GM18858 (cell line): Measurements from ENCODE around the gene MYCBPAP.
"Not testable (repeated sequence)": the region's sequence is repeated elsewhere in the genome, so short reads cannot be mapped to it uniquely, and the experiment has no call there.

ENCODE experiments used
- ATAC-seq: cut with Tn5 transposase; IDR thresholded peaks from one replicate; pipeline ENCODE4 v1.9.1; 2021; ENCODE audit not compliant: unreplicated experiment

MYCBPAP gene

DNA sequence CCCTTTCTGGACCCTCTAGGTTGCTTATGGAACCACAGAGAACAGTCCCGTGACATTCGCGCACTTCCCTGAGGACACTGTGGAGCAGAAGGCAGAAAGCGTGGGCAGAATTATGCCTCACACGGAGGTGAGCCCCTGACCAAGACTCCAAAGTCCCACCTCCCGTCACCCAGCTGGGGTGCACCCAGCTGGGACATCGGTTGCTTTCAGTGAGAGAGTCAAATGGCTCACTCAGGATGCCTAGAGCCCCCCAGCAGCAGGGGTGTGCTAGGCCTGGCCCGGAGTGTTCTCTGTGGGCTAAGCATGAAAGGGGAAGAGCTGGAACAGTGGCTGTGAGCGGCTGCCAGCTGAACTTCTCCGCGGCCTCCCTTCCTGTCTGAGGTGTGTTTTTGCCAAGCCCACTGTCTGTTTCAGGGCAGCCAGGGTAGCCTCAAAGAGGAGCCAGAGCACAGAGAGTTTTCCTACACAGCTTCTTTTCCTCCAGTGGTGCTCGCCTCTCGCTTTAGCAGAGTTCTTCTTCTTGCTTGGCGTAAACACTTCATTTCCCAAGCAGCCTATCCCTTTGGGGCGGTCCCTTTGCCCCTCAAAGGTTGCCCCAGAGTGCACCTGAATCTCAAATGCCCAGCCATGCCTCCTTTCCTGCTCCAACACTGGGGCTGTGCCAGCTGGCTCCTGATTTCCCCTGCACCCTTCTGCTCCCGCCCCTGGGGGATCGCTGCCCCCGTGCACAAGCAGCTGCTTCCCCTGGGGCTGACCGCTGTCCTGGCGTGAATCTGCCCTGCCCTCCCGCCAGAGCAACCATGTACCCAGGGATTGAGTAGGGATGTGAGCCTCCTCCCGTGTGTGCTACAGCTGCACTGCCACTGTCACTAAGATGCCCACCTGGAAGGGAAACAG lies 37.0 kb upstream of the MYCBPAP start:
- ATAC-seq: no peak

DNA sequence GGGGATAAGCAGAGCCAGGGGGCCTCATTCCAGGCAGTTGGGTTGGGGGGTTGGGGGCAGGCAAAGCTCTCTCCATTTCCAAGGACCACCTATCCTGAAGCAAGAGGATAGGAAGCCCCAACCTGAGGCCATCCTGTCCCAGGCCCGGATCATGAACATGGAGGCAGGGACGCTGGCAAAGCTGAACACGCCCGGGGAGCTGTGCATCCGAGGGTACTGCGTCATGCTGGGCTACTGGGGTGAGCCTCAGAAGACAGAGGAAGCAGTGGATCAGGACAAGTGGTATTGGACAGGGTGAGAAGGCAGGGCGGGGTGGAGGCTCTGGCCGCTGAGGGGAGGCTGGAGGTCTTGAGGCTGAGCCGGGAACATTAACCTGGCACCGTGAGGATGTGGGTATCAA lies 36.0 kb upstream of the MYCBPAP start:
- no peak for ATAC-seq

DNA sequence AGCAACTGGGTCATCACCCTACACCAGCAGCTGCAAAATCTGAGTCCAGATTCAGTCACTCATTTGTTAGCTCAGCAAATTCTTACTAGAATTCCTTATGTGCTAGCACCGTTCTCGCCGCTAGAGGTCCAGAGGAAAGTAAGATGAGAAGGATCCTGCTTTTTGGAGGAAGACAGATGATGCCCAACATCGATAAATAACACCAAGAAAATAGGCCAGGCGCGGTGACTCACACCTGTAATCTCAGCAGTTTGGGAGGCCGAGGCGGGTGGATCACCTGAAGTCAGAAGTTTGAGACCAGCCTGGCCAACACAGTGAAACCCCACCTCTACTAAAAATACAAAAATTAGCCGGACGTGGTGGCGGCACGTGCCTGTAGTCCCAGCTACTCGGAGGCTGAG lies 35.5 kb upstream of the MYCBPAP start:
- not testable (repeated sequence) for ATAC-seq

DNA sequence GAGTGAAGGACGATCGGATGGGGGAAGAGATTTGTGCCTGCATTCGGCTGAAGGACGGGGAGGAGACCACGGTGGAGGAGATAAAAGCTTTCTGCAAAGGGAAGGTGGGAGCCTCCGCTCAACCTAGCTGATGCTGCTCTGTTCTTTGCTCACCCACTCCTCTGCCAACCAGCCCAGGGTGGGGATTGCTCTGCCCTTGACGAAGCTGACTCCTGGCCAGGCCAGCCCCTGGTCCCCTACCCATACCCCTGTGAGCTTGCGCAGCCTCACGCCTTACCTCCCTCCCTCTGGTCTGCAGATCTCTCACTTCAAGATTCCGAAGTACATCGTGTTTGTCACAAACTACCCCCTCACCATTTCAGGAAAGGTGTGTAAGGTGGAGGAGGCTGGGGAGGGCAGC lies 34.3 kb upstream of the MYCBPAP start:
- no peak for ATAC-seq

DNA sequence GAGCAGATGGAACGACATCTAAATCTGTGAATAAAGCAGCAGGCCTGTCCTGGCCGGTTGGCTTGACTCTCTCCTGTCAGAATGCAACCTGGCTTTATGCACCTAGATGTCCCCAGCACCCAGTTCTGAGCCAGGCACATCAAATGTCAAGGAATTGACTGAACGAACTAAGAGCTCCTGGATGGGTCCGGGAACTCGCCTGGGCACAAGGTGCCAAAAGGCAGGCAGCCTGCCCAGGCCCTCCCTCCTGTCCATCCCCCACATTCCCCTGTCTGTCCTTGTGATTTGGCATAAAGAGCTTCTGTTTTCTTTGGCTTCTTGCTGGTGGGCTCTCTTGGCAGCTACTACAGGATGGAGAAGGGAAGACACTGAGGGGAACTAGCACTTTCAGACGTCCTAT lies 33.7 kb upstream of the MYCBPAP start:
- no peak for ATAC-seq

DNA sequence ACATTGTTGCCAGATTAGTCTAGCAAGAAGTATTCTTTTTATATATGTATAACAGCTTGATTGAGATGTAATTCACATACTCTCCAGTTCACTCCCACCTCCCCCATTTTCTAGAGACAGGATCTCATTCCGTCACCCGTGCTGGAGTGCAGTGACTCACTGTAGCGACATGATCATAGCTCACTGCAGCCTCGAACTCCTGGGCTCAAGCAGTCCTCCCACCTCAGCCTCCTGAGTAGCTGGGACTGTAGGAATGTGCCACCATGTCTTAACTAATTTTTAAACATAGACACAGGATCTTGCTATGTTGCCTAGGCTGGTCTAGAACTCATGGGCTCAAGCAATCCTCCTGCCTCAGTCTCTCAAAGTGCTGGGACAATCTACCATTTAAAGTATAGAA lies 32.9 kb upstream of the MYCBPAP start:
- ATAC-seq: no peak

DNA sequence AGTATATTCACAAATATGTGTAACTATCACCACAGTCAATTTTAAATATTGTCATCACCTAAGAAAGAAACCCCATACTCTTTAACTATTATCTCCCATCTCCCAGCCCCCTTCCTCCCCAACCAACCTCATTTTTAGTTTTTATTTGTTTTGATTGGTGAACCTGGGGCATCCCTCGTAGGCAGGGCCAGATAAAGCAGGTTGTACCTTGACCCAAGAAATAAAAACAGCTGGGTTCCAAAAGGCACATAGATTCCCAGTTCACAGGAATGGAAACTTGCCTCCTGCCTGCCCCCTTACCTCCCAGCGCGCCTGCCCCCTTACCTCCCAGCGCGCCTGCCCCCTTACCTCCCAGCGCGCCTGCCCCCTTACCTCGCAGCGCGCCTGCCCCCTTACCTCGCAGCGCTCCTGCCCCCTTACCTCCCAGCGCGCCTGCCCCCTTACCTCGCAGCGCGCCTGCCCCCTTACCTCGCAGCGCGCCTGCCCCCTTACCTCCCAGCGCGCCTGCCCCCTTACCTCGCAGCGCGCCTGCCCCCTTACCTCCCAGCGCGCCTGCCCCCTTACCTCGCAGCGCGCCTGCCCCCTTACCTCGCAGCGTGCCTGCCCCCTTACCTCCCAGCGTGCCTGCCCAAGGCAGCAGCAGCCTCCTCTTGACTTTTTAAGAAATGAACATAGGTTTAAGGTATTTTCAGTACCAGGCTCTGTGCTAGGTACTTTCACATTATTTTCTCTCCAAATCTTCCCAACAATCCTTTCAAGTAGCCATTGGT lies 32.3 kb upstream of the MYCBPAP start:
- not testable (repeated sequence) for ATAC-seq

DNA sequence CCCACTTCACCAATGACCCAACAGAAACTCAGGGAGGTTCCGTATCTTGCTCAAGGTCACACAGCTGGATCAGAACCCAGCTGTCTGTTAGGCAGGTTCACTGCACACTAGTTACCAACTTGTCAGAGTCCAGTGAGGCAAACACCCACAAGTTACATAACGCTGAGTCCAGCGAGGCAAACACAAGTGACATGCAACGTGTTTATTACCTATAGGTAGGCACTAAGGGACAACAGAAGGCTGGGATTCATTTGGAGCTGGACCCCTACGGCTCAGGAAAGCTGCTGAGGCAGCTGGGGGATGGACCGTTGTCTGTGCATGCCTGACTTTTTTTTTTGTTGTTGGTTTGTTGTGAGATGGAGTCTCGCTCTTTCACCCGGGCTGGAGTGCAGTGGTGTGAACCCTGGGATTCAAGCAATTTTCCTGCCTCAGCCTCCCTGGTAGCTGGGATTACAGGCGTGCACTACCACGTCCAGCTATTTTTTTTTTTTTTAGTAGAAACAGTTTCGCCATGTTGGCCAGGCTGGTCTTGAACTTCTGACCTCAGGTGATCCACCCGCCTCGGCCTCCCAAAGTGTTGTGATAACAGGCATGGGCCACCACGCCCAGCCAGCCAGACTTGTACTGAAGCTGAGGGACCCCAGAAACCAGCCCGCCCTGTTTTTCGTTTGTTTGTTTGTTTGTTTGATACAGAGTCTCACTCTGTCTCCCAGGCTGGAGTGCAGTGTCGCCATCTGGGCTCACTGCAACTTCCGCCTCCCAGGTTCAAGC lies 31.5 kb upstream of the MYCBPAP start:
- no peak for ATAC-seq

DNA sequence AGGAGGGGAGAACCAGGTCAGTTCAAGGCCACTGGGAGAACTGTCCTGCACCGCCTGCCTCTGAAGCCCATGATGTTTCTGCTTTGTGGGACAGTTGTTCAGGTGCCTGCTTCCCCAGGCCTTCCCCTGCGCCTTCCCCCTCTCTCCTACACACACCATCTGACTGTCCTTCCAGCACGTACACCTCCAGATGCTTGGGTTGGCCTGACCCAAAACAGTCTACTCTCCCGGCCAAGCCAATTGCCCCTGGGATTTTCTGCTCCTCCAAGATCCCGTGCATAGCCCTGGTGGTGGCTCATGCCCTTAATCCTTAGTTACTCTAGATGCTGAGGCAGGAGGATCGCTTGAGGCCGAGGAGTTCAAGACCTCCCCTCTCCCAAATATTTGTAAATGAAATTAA lies 30.3 kb upstream of the MYCBPAP start:
- no peak for ATAC-seq

DNA sequence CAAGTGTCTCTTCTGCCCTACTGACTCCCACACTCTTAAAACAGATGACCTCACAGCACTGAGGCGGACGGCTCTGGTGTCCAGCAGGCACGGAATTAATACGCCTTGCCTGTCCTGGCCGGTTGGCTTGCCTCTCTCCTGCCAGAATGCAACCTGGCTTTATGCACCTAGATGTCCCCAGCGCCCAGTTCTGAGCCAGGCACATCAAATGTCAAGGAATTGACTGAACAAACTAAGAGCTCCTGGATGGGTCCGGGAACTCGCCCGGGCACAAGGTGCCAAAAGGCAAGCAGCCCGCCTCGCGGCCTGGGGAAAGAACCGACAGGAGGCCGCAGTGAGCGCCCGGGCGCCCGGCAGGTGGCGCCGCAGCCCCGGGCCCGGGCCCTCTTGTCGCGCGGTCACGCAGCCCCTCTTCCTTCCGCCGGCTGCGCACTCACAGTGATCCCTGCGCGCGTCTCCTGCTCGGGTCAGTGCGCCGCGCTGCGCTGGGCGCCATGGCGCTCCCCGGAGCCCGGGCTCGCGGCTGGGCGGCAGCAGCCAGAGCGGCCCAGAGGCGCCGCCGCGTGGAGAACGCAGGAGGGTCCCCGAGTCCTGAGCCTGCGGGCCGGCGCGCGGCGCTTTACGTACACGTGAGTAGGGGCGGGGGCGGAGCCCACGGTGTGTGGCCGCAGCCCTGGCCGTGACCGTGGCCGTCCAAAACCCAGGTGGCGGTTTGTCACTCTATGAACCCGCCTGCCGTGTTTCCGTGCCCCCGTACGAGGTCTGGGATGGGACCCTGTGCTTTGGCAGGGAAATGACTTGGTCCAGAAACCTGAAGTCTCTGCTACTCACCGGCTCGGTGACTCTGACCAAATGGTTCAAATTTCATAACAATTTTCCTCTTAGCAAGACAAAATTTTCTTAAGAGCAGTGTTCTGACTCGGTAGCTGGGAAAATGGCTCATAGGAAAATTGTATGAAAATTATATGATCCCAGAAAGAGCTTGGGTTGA lies 29.6 kb upstream of the MYCBPAP start, which contains the start of gene RSAD1:
TSS of gene RSAD1 (plus strand) at position 470 of the 991 bp plus-strand sequence. CDS start at position 495, 25 bp downstream.
- ATAC-seq: peak; percentile 79

DNA sequence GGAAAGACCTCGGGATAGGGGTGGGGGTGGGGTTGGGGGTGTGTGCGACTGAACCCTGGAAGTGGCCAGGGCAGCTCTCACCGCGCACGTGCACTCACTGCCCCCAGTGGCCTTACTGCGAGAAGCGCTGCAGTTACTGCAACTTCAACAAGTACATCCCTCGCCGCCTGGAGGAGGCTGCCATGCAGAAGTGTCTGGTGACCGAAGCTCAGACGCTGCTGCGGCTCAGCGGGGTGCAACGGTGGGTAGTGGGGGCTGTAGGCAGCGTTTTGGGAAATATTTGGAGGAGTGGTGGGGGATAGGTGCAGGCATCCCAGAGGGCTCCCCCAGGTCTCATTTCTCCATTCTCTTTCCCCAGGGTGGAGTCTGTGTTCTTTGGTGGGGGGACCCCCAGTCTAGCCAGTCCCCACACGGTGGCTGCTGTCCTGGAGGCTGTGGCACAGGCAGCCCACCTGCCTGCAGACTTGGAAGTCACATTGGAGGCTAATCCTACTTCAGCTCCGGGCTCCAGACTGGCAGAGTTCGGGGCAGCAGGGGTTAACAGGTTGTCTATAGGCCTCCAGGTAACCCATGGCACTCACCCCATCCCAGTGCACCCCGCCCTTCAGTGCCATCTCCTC lies 28.6 kb upstream of the MYCBPAP start:
- no peak for ATAC-seq

DNA sequence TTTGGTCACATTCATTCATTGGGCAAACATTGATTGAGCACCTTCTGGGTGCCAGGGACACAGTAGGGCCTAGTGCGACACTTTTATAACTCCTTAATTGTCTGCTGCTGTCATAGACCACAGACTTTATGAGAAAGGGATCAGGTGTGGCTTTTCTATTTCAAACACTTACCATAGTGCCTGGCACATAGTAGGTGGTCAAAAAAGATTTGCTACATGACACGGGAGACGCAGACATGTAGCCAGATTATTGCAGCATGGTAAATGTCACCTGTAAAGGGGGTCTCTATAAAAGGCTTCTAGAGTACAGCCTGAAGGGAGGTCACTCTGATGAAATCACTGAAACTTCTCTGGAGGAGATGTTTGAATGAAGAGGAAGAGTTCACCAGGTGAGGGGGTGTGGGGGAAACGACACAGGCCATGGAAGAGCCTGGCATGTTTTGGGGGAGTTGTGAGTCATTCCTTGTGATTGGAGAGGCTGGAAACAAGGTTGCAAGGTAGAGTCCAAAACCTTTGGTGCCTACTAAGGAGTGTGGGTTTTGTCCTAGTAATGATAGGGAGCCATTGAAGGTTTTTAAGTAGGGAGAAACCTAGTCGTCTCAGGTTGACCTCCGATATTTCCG lies 28.0 kb upstream of the MYCBPAP start:
- ATAC-seq: no peak

DNA sequence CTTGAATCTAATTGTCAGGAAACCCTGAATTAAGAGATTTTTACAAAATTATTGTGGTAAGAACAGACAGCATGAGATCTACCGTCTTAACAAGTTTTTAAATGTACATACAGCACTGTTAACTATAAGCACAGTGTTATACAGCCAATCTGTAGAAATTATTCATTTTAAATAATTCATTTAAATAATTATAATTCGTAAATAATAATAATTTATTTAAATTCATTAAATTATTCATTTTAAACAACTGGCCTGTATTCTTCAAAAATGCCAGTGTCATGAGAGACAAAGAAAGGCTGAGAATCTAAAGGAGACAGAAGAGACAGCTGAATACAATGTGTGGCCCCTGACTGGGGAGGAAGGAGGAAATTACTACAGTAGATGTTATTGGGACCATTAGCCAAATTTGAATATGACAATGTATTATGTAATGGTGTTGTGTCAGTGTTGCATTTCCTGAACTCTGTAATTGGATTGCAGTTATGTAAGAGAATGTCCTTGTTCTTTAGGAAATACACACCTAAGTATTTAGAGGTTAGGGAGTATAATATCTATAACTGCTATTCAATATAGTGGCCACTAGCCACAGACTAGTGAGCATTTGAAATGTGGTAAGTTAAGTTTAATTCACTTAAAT lies 27.3 kb upstream of the MYCBPAP start:
- no peak for ATAC-seq

DNA sequence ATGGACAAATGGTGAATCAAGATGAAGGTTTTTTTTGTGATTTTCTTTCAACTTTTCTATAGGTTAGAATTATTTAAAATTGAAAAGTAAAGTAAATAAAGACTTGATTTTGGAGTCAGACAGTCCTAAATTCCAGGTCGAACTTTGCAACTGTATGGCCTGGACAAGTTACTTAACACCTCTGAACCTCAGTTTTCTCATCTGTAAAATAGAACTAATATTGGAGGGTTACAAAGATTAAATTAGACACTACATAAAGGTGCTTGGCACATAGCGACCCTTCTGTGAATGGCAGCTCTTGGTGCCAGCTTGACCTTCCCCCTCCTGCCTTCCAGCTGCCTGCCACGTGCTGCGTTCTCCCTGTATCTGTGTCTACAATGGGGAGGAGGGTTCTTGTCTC lies 26.6 kb upstream of the MYCBPAP start:
- ATAC-seq: no peak

DNA sequence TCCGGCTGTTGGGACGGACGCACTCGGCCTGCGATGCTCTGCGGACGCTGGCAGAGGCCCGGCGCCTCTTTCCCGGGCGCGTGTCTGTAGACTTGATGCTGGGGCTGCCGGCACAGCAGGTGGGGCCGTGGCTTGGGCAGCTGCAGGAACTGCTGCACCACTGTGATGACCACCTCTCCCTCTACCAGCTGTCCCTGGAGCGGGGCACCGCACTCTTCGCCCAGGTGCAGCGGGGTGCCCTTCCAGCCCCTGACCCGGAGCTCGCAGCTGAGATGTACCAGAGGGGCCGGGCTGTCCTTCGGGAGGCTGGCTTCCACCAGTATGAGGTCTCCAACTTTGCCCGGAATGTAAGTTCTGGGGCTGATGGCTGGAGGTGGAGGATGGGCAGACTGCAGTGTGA lies 26.1 kb upstream of the MYCBPAP start:
- no peak for ATAC-seq

DNA sequence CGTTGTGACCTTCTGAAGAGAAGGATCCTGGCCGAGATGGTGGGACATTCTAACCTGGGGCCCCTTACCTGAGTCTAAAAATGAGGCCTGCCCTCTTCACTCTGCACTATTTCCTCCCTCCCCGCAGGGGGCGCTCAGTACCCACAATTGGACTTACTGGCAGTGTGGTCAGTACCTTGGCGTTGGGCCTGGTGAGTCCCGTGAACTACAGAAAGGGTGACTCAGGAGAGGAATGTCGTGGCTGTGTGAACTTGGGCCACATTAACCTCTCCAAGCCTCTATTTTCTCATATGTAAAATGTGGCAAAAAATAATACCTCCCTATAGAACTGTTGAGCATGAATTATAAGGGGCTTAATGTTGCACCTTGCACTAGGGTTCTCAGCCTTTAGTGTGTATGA lies 25.7 kb upstream of the MYCBPAP start:
- ATAC-seq: peak; percentile 25

DNA sequence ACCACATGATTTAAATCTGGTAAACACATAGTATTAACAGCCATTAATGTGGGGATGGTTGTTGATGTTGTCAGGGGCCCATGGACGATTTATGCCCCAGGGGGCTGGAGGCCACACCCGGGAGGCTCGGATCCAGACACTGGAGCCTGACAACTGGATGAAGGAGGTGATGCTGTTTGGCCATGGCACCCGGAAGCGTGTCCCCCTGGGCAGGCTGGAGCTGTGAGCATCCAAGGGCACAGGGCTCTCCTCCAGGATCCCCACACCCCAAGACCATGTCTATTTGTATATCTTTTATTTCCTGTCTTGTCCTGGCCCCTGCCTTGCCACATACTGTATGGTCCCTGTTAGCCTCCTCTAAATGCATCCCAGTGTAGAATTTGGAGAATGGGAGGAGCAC lies 25.0 kb upstream of the MYCBPAP start:
- no peak for ATAC-seq

DNA sequence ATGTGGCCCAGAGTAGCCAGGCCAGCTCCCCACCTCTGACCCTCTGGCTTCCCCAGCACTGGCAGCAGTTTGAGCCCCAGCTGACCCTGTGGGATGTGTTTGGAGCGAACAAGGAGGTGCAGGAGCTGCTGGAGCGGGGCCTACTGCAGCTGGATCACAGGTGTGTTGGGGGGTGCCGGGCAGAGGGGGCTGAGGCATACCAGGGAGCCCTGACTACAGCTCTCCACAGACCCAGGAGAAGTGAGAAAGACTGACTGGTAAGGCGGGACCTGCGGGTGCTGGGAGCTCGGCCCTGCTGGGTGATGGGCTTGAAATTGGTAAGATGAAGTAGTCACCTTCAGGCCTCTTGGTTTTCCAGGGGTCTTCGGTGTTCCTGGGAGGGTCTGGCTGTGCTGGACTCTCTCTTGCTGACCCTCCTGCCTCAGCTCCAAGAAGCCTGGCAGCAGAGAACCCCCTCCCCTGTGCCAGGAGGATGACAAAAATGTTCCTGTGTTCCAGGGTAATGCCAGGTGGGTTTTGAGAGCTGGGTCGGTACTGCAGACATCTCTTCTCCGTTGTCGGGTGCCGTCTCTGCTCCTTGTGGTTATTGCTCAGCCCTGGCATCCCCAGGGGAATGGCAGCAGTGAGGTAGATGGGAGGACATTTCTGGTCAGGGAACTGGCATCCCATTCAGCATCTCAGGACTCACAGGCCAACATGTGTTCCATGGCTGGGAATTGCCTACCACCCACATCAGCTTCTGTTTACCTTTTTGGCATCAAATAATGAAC lies 23.7 kb upstream of the MYCBPAP start:
- ATAC-seq: no peak
